Measurements from ENCODE around the gene LCTL.

The LCTL gene, protein sequence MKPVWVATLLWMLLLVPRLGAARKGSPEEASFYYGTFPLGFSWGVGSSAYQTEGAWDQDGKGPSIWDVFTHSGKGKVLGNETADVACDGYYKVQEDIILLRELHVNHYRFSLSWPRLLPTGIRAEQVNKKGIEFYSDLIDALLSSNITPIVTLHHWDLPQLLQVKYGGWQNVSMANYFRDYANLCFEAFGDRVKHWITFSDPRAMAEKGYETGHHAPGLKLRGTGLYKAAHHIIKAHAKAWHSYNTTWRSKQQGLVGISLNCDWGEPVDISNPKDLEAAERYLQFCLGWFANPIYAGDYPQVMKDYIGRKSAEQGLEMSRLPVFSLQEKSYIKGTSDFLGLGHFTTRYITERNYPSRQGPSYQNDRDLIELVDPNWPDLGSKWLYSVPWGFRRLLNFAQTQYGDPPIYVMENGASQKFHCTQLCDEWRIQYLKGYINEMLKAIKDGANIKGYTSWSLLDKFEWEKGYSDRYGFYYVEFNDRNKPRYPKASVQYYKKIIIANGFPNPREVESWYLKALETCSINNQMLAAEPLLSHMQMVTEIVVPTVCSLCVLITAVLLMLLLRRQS

GRCh38 chr15:66565741-66566144 lies at the start of gene LCTL:
LCTL (minus strand) TSS chr15:66565998; CDS start chr15:66565365, 633 bp downstream.
- Histone ChIP-seq H3K27ac (ENCODE audit: low read depth, low read length) (no peak within 1 kb of the TSS), H3K36me3 (ENCODE audit: control insufficient read depth in 5 of 5, insufficient read depth in 5 of 5, low read length in 5 of 5) (no peaks in the 10 kb centered on the region), H3K27me3 (ENCODE audit: control insufficient read depth in 5 of 5, insufficient read depth in 4 of 5, low read length in 5 of 5) (no peaks in the 10 kb centered on the region), H3K9ac (ENCODE audit: low read length in 5 of 5) (no peak within 1 kb of the TSS), H3K4me3 (ENCODE audit: low read depth in 1 of 5, low read length in 5 of 5) (peak within 1 kb of the TSS in 1 of 5 donors; percentile 40), H3K9me3 (ENCODE audit: control insufficient read depth in 5 of 5, low read length in 5 of 5) (no peaks in the 10 kb centered on the region), H3K4me1 (ENCODE audit: control insufficient read depth in 5 of 5, insufficient read depth in 5 of 5, low read length in 5 of 5) (peaks cover 0 to 6% (median 3%) of the 10 kb centered on the region in 5 donors)

GRCh38 chr15:66614951-66615760 lies 49.4 kb upstream of the LCTL start:
- Histone ChIP-seq H3K27ac (ENCODE audit: low read depth, low read length) (no peak overlapping the region), H3K4me1 (ENCODE audit: control insufficient read depth in 5 of 5, insufficient read depth in 5 of 5, low read length in 5 of 5) (peaks cover 5 to 71% (median 59%) of the 10 kb centered on the region in 5 donors), H3K4me3 (ENCODE audit: low read depth in 1 of 5, low read length in 5 of 5) (no peak overlapping the region), H3K36me3 (ENCODE audit: control insufficient read depth in 5 of 5, insufficient read depth in 5 of 5, low read length in 5 of 5) (no peaks in the 10 kb centered on the region), H3K27me3 (ENCODE audit: control insufficient read depth in 5 of 5, insufficient read depth in 4 of 5, low read length in 5 of 5) (no peaks in the 10 kb centered on the region), H3K9ac (ENCODE audit: low read length in 5 of 5) (no peak overlapping the region), H3K9me3 (ENCODE audit: control insufficient read depth in 5 of 5, low read length in 5 of 5) (no peaks in the 10 kb centered on the region)

- no peaks in the 10 kb centered on the region for H3K27me3 ChIP-seq (ENCODE audit: control insufficient read depth in 5 of 5, insufficient read depth in 4 of 5, low read length in 5 of 5)
- no peak overlapping the region for H3K27ac ChIP-seq (ENCODE audit: low read depth, low read length)
- H3K4me1 ChIP-seq (ENCODE audit: control insufficient read depth in 5 of 5, insufficient read depth in 5 of 5, low read length in 5 of 5): peaks cover 5 to 64% (median 55%) of the 10 kb centered on the region in 5 donors
- no peak overlapping the region for H3K9ac ChIP-seq (ENCODE audit: low read length in 5 of 5)
- H3K36me3 ChIP-seq (ENCODE audit: control insufficient read depth in 5 of 5, insufficient read depth in 5 of 5, low read length in 5 of 5): no peaks in the 10 kb centered on the region
- H3K9me3 ChIP-seq (ENCODE audit: control insufficient read depth in 5 of 5, low read length in 5 of 5): no peaks in the 10 kb centered on the region
- no peak overlapping the region for H3K4me3 ChIP-seq (ENCODE audit: low read depth in 1 of 5, low read length in 5 of 5)
Measured at GRCh38 chr15:66614456-66614855, 48.7 kb upstream of the LCTL start.

DNA sequence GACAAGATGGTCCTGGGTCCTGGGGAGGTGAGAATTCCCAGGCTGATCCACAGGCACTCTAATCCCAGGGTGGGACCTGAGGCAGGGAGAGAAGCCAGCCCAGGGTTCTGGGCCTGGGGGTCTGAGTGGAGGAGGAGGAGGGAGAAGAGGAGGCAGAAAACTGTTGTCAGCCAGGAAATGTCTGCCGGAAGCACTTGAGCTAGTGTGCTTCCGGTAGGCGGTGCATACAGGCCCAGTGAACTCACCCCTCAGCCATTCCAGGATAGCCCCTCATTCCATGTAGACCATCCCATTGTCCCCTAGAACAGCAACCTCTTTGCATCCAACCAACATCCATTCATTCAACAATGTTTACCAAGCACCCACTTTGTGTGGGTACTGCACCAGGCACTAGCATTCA lies 47.9 kb upstream of the LCTL start:
- no peak overlapping the region for H3K4me3 ChIP-seq (ENCODE audit: low read depth in 1 of 5, low read length in 5 of 5)
- H3K27ac ChIP-seq (ENCODE audit: low read depth, low read length): no peak overlapping the region
- peaks cover 3 to 57% (median 48%) of the 10 kb centered on the region in 5 donors for H3K4me1 ChIP-seq (ENCODE audit: control insufficient read depth in 5 of 5, insufficient read depth in 5 of 5, low read length in 5 of 5)
- no peaks in the 10 kb centered on the region for H3K36me3 ChIP-seq (ENCODE audit: control insufficient read depth in 5 of 5, insufficient read depth in 5 of 5, low read length in 5 of 5)
- no peak overlapping the region for H3K9ac ChIP-seq (ENCODE audit: low read length in 5 of 5)
- no peaks in the 10 kb centered on the region for H3K9me3 ChIP-seq (ENCODE audit: control insufficient read depth in 5 of 5, low read length in 5 of 5)
- no peaks in the 10 kb centered on the region for H3K27me3 ChIP-seq (ENCODE audit: control insufficient read depth in 5 of 5, insufficient read depth in 4 of 5, low read length in 5 of 5)

GRCh38 chr15:66611257-66612053 lies 45.7 kb upstream of the LCTL start:
- H3K4me3 ChIP-seq (ENCODE audit: low read depth in 1 of 5, low read length in 5 of 5): no peak overlapping the region
- no peak overlapping the region for H3K9ac ChIP-seq (ENCODE audit: low read length in 5 of 5)
- no peaks in the 10 kb centered on the region for H3K27me3 ChIP-seq (ENCODE audit: control insufficient read depth in 5 of 5, insufficient read depth in 4 of 5, low read length in 5 of 5)
- no peaks in the 10 kb centered on the region for H3K9me3 ChIP-seq (ENCODE audit: control insufficient read depth in 5 of 5, low read length in 5 of 5)
- H3K4me1 ChIP-seq (ENCODE audit: control insufficient read depth in 5 of 5, insufficient read depth in 5 of 5, low read length in 5 of 5): peaks cover 2 to 41% (median 27%) of the 10 kb centered on the region in 5 donors
- H3K36me3 ChIP-seq (ENCODE audit: control insufficient read depth in 5 of 5, insufficient read depth in 5 of 5, low read length in 5 of 5): no peaks in the 10 kb centered on the region
- H3K27ac ChIP-seq (ENCODE audit: low read depth, low read length): no peak overlapping the region

DNA sequence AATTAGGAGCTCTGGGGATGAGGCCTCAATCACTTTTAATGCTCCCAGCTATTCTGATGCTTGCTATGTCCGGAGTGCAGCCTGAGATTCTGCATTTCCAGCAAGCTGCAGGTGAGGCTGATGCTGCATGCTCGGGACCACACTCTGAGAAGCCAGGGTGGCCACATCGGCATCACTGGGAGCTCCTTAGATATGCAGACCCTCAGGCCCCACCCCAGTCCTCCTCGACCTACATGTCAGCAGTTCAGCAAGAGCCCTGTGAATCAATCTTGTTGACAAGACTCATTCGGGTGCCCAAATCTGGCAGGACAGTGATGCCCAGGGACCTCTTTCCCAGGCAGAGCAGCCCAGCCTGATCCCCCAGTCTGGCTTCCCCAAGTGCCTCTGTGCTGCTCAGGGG lies 44.1 kb upstream of the LCTL start:
- Histone ChIP-seq H3K9me3 (ENCODE audit: control insufficient read depth in 5 of 5, low read length in 5 of 5) (no peaks in the 10 kb centered on the region), H3K27ac (ENCODE audit: low read depth, low read length) (no peak overlapping the region), H3K36me3 (ENCODE audit: control insufficient read depth in 5 of 5, insufficient read depth in 5 of 5, low read length in 5 of 5) (no peaks in the 10 kb centered on the region), H3K4me3 (ENCODE audit: low read depth in 1 of 5, low read length in 5 of 5) (no peak overlapping the region), H3K9ac (ENCODE audit: low read length in 5 of 5) (no peak overlapping the region), H3K4me1 (ENCODE audit: control insufficient read depth in 5 of 5, insufficient read depth in 5 of 5, low read length in 5 of 5) (peaks cover 2 to 30% (median 13%) of the 10 kb centered on the region in 5 donors), H3K27me3 (ENCODE audit: control insufficient read depth in 5 of 5, insufficient read depth in 4 of 5, low read length in 5 of 5) (no peaks in the 10 kb centered on the region)

GRCh38 chr15:66608881-66609280 lies 43.1 kb upstream of the LCTL start:
- H3K4me3 ChIP-seq (ENCODE audit: low read depth in 1 of 5, low read length in 5 of 5): no peak overlapping the region

DNA sequence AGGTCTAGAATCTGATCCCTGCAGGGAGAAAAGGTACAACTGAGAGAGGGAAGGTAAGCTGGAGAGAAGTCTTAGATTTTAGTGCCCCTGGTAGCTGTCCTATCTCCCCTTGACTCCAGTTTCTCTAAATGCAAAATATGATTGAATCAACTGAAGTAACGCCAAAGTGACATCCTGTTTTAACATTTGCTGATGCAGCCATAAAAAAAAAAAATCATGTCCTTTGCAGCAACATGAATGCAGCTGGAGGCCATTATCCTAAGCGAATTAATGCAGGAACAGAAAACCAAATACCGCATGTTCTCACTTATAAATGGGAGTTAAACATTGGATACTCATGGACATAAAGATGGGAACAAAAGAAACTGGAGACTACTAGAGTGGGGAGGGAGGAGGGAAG lies 42.4 kb upstream of the LCTL start:
- Histone ChIP-seq H3K9me3 (ENCODE audit: control insufficient read depth in 5 of 5, low read length in 5 of 5) (no peaks in the 10 kb centered on the region), H3K36me3 (ENCODE audit: control insufficient read depth in 5 of 5, insufficient read depth in 5 of 5, low read length in 5 of 5) (no peaks in the 10 kb centered on the region), H3K4me1 (ENCODE audit: control insufficient read depth in 5 of 5, insufficient read depth in 5 of 5, low read length in 5 of 5) (peaks cover 0 to 16% (median 5%) of the 10 kb centered on the region in 5 donors), H3K27me3 (ENCODE audit: control insufficient read depth in 5 of 5, insufficient read depth in 4 of 5, low read length in 5 of 5) (no peaks in the 10 kb centered on the region), H3K4me3 (ENCODE audit: low read depth in 1 of 5, low read length in 5 of 5) (no peak overlapping the region), H3K9ac (ENCODE audit: low read length in 5 of 5) (no peak overlapping the region), H3K27ac (ENCODE audit: low read depth, low read length) (no peak overlapping the region)

More at GRCh38 chr15:66608881-66609280, 43.1 kb upstream of the LCTL start:
- no peak overlapping the region for H3K27ac ChIP-seq (ENCODE audit: low read depth, low read length)
- no peak overlapping the region for H3K9ac ChIP-seq (ENCODE audit: low read length in 5 of 5)
- H3K36me3 ChIP-seq (ENCODE audit: control insufficient read depth in 5 of 5, insufficient read depth in 5 of 5, low read length in 5 of 5): no peaks in the 10 kb centered on the region
- H3K9me3 ChIP-seq (ENCODE audit: control insufficient read depth in 5 of 5, low read length in 5 of 5): no peaks in the 10 kb centered on the region
- H3K27me3 ChIP-seq (ENCODE audit: control insufficient read depth in 5 of 5, insufficient read depth in 4 of 5, low read length in 5 of 5): no peaks in the 10 kb centered on the region
- H3K4me1 ChIP-seq (ENCODE audit: control insufficient read depth in 5 of 5, insufficient read depth in 5 of 5, low read length in 5 of 5): peaks cover 2 to 20% (median 4%) of the 10 kb centered on the region in 5 donors

DNA sequence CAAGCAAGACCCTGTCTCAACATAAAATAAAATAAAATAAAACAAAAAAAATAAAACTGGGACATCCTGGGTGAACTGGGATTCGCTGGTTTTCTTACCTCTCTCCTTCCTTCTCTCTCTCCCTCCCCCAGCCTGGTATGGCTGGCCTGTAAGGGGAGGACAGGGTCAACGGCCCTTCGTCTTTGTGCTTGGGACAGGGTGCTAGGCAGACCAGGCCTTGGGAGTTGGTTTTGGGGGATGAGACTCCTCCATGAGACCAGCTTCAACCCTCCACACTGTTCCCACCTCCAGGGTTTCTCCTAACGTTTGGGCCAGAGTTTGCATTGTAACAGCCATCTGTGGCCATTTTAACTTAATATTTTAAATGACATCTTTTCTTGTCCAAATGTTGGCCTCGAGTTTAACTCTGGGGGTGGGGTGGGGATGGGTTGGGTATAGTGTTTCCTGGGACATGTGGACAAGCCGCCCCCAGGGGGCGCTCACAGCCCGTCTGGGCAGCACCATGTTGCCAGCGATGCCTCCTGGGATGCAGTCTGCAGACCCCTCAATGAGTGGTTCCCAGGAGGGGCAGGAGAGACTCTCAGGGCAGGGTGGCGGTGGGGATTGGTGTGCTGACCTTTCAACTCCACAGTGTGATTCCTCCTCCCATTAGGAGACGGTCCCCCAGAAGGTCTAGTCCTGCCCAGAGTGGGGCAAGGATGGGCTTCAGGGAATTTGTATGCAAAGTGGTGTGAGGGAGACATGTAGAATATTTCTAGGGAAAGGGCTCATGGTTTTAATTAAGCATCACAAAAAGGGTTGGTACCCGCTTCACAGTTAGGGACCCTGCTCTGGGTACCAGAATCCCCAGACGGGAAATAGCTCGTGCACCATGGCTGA lies 37.7 kb upstream of the LCTL start:
- no peaks in the 10 kb centered on the region for H3K9me3 ChIP-seq (ENCODE audit: control insufficient read depth in 5 of 5, low read length in 5 of 5)
- H3K9ac ChIP-seq (ENCODE audit: low read length in 5 of 5): no peak overlapping the region
- H3K27ac ChIP-seq (ENCODE audit: low read depth, low read length): no peak overlapping the region
- no peaks in the 10 kb centered on the region for H3K36me3 ChIP-seq (ENCODE audit: control insufficient read depth in 5 of 5, insufficient read depth in 5 of 5, low read length in 5 of 5)
- H3K27me3 ChIP-seq (ENCODE audit: control insufficient read depth in 5 of 5, insufficient read depth in 4 of 5, low read length in 5 of 5): peaks cover 0 to 3% (median 0%) of the 10 kb centered on the region in 5 donors
- peaks cover 0 to 11% (median 5%) of the 10 kb centered on the region in 5 donors for H3K4me1 ChIP-seq (ENCODE audit: control insufficient read depth in 5 of 5, insufficient read depth in 5 of 5, low read length in 5 of 5)
- H3K4me3 ChIP-seq (ENCODE audit: low read depth in 1 of 5, low read length in 5 of 5): no peak overlapping the region

Data from subcutaneous abdominal adipose tissue (tissue), 5 donors.